ENCODE measurements around the gene BCLAF1.

DNA sequence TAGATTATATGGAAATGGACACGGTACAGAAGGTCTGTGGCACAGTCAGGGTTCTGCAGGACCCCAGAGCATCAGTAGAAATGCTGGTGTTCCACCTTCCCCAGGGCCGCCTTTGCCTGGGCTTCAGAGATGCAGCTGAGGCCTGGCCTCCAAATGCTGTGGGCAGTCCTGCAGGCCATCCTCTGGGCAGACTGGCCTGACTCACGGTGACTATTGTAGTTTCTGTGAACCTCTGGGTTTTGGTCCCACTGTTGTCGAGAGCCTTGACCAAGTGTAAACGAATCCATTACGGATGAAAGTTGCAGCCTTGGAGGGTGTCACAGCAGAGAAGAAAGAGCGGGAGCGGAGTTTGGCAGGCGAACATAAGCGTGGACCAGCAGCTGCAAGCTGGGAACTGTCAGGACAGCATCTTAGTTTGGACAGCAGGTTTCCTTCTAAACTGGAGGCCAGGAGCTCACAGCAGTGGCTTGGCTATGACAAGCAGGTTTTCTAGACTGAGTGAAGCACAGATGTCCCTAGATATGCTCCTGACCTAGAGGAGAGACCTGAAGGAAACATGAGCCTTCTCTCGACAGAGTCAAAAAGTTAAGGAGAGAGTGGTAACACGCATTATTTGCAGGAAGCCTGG lies 46.2 kb upstream of the BCLAF1 start:
- TF ChIP-seq, protein P1, sequence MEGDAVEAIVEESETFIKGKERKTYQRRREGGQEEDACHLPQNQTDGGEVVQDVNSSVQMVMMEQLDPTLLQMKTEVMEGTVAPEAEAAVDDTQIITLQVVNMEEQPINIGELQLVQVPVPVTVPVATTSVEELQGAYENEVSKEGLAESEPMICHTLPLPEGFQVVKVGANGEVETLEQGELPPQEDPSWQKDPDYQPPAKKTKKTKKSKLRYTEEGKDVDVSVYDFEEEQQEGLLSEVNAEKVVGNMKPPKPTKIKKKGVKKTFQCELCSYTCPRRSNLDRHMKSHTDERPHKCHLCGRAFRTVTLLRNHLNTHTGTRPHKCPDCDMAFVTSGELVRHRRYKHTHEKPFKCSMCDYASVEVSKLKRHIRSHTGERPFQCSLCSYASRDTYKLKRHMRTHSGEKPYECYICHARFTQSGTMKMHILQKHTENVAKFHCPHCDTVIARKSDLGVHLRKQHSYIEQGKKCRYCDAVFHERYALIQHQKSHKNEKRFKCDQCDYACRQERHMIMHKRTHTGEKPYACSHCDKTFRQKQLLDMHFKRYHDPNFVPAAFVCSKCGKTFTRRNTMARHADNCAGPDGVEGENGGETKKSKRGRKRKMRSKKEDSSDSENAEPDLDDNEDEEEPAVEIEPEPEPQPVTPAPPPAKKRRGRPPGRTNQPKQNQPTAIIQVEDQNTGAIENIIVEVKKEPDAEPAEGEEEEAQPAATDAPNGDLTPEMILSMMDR (IDR thresholded peaks at IDR 0.05; ENCODE audit: insufficient read depth, low read depth, low read length) = no peak
- TF ChIP-seq EZH2 (IDR thresholded peaks at IDR 0.05; ENCODE audit: insufficient read depth, low read length) = no peak

Measured in astrocyte (in vitro differentiated cells and primary cell).